Endothelial cell (in vitro differentiated cells): ENCODE results near the gene KCNV2. TPM values are rescaled to one million over a fixed set of nuclear protein-coding genes. Genes with fewer than 3 reads are reported as not detected.
A peak's percentile ranks its signal among the peaks of the same experiment; 100 is the strongest.

Experiments
- DNase-seq: peaks from one replicate; pipeline ENCODE4 v3.0.0; 2021; ENCODE audit warnings: low spot score
- H3K27ac Mint-ChIP-seq: one replicate; pipeline ENCODE4 v1.8.0; 2021; ENCODE audit warnings: mixed read lengths, inconsistent platforms; ENCODE audit not compliant: unreplicated experiment
- H3K27me3 Mint-ChIP-seq: one replicate; pipeline ENCODE4 v1.8.0; 2021; ENCODE audit warnings: mild to moderate bottlenecking, moderate library complexity, mixed read lengths, inconsistent platforms; ENCODE audit not compliant: unreplicated experiment
- H3K36me3 Mint-ChIP-seq: one replicate; pipeline ENCODE4 v1.8.0; 2021; ENCODE audit warnings: mild to moderate bottlenecking, low read depth, mixed read lengths, inconsistent platforms; ENCODE audit not compliant: unreplicated experiment
- H3K4me1 Mint-ChIP-seq: one replicate; pipeline ENCODE4 v1.8.0; 2021; ENCODE audit warnings: mild to moderate bottlenecking, mixed read lengths, inconsistent platforms; ENCODE audit not compliant: unreplicated experiment
- H3K4me3 Mint-ChIP-seq: one replicate; pipeline ENCODE4 v1.8.0; 2021; ENCODE audit warnings: mild to moderate bottlenecking, mixed read lengths, inconsistent platforms; ENCODE audit not compliant: unreplicated experiment
- H3K9me3 Mint-ChIP-seq: one replicate; pipeline ENCODE4 v1.8.0; 2021; ENCODE audit warnings: mixed read lengths, inconsistent platforms; ENCODE audit not compliant: unreplicated experiment
- total RNA-seq: library from RNA; stranded (reverse); fragmentation: NEBNext Ultra II Directional; extraction: Animal tissue kit (Norgen Biotek cat#: 25700); gene quantifications from one replicate; pipeline ENCODE4 v1.2.1, GENCODE V29; 2021; ENCODE audit not compliant: unreplicated experiment
- TF ChIP-seq, protein P1 (sequence below): fragments of 200-600 bp; sonication (generic); IDR thresholded peaks from one replicate; pipeline ENCODE4 v1.5.0; 2021; ENCODE audit warnings: antibody characterized with exemption; ENCODE audit not compliant: unreplicated experiment

KCNV2 gene
- total RNA-seq, 1 donor from 2014 or later = not detected

DNA sequence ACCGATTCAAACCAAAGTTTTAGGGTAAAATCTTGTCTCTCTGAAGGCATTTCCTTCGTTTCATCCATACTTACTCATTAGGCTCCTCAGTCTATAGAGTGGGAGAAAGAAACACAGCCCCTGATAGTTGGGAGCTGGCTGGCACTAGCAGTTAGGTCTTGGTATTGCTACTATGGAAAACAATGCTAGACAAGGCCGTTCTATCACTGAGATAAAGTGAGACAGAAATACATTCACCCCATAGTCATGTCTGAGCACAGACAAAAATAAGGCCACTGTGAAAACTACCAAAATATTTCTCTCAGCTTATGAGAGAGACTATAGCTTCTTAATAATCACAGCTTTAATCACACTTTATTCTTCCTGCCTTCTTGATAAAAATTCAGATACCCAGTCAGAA is 28.7 kb upstream of the KCNV2 start:
- no peaks in the 10 kb centered on the region for H3K36me3 Mint-ChIP-seq
- TF ChIP-seq, protein P1, sequence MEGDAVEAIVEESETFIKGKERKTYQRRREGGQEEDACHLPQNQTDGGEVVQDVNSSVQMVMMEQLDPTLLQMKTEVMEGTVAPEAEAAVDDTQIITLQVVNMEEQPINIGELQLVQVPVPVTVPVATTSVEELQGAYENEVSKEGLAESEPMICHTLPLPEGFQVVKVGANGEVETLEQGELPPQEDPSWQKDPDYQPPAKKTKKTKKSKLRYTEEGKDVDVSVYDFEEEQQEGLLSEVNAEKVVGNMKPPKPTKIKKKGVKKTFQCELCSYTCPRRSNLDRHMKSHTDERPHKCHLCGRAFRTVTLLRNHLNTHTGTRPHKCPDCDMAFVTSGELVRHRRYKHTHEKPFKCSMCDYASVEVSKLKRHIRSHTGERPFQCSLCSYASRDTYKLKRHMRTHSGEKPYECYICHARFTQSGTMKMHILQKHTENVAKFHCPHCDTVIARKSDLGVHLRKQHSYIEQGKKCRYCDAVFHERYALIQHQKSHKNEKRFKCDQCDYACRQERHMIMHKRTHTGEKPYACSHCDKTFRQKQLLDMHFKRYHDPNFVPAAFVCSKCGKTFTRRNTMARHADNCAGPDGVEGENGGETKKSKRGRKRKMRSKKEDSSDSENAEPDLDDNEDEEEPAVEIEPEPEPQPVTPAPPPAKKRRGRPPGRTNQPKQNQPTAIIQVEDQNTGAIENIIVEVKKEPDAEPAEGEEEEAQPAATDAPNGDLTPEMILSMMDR = no peak
- H3K4me1 Mint-ChIP-seq = peaks cover 27% of the 10 kb centered on the region
- H3K4me3 Mint-ChIP-seq = no peak overlapping the region
- H3K9me3 Mint-ChIP-seq = no peaks in the 10 kb centered on the region
- DNase-seq = no peak
- no peak overlapping the region for H3K27ac Mint-ChIP-seq
- H3K27me3 Mint-ChIP-seq = no peaks in the 10 kb centered on the region

DNA sequence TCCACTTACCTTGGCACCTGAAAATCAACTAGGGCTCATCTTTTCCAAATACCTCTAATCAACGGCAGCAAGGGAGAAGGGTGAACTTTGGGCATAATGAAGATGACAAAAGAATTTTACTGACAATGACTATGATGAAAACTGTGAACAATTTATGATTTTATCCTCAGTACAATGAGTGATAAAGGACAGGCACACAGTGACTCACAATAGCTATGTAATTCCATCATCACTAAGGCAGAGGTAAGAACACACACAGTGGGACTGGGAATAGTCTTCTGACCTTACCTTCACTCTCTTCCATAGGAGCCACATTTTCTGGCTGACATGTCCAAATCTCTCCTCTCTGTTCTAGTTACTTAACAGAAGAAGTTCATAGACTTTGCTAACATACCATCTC is 26.1 kb upstream of the KCNV2 start:
- peak overlapping the region; percentile 62 for H3K27ac Mint-ChIP-seq
- DNase-seq = no peak

DNA sequence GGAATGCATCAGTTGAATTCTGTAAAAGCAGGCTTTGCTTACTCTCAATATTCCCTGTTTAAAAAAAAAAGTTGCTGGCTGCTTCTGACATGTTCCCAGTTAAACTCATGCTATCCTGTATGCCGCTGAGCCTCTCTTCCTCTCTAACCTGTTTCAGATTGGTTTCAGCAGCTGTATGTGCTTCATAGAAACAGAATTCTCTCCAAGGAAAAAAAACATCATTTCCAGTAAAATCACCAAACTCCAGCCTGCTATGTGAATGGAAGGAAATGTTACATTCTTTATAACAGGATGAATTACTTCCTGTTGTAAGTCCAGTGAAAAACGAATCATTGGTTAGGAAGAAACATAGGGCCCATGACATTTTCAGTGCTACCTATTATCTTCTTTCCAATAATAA is 25.7 kb upstream of the KCNV2 start:
- no peak overlapping the region for H3K4me3 Mint-ChIP-seq
- no peaks in the 10 kb centered on the region for H3K9me3 Mint-ChIP-seq
- DNase-seq = peak; percentile 8
- TF ChIP-seq, protein P1 = no peak
- peaks cover 27% of the 10 kb centered on the region for H3K4me1 Mint-ChIP-seq
- no peaks in the 10 kb centered on the region for H3K27me3 Mint-ChIP-seq
- H3K27ac Mint-ChIP-seq = peak overlapping the region; percentile 62
- no peaks in the 10 kb centered on the region for H3K36me3 Mint-ChIP-seq

More for the DNA sequence above, 26.1 kb upstream of the KCNV2 start:
- no peaks in the 10 kb centered on the region for H3K36me3 Mint-ChIP-seq
- H3K27me3 Mint-ChIP-seq = no peaks in the 10 kb centered on the region
- H3K4me3 Mint-ChIP-seq = no peak overlapping the region
- H3K4me1 Mint-ChIP-seq = peaks cover 27% of the 10 kb centered on the region
- no peaks in the 10 kb centered on the region for H3K9me3 Mint-ChIP-seq
- TF ChIP-seq, protein P1 = no peak

DNA sequence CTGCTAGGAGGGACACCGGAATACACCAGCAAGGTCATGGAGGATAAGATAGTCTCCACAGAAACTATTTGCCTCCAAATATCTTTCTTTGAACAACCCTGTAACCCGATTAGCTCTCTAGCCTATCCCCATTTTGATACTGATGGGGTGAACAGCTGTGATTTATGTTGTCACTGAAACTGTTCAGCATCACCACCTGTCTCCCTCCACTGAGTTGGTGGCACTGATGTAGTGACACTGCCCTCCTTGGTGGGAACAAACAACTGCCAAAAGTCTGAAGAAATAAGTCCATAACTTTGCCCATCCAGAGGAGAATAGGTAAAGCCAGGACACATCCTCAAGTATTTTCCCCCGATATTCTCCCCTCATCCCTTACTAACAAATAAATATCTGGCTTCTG is 24.3 kb upstream of the KCNV2 start:
- peaks cover 25% of the 10 kb centered on the region for H3K4me1 Mint-ChIP-seq
- TF ChIP-seq, protein P1 = no peak
- DNase-seq = no peak
- H3K27me3 Mint-ChIP-seq = no peaks in the 10 kb centered on the region
- H3K36me3 Mint-ChIP-seq = no peaks in the 10 kb centered on the region
- H3K9me3 Mint-ChIP-seq = no peaks in the 10 kb centered on the region
- no peak overlapping the region for H3K4me3 Mint-ChIP-seq
- no peak overlapping the region for H3K27ac Mint-ChIP-seq

DNA sequence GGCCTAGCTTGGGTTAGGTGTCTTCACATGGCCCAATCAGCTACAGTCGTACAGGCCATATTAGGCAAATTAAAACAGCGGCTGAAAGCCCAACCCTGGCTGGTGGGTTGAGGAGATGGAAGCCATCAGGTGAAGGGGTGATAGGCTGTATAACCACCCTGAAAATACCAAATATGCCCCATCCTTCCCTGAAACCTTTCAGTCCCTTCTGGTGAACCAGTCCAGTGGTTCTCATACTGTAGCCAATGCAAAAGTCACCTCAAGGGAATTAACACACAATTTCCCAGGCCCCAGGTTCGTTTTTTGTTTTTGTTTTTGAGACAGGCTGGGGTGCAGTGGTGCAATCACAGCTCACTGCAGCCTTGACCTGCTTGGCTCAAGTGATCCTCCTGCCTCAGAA is 19.8 kb upstream of the KCNV2 start:
- Mint-ChIP-seq H3K4me1 (no peaks in the 10 kb centered on the region), H3K36me3 (no peaks in the 10 kb centered on the region), H3K27me3 (peaks cover 4% of the 10 kb centered on the region), H3K27ac (no peak overlapping the region), H3K4me3 (no peak overlapping the region), H3K9me3 (no peaks in the 10 kb centered on the region)
- TF ChIP-seq, protein P1 = no peak
- no peak for DNase-seq
